ENCODE results near the gene TMEM170A.

TMEM170A gene

DNA sequence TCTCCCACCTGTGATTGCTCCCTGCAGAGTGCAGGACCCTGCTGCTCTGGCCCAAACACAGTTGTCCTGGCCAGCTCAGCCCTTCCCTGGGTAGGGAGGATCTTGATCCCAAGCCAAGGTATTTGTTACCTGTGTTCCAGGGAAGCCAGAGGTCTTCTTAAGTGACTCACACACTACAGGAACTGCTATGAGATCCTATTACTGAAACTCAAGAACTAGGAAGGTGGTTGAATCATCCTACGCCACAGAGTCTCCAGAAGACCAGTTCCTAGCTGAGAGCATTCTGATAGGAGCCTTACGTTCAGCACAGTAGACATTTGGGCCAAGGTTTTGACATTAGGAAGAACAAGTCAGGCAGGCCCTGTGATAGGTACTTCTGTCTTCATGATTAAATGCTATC, 18.7 kb upstream of the TMEM170A start:
- ChIA-PET POLR2A (no interaction called here), CTCF (interaction anchor here (1.2 to 3.4 kb wide), 2 partner anchors 12 to 18 kb away, joined by 3 to 22 read pairs; no protein-coding TSS in a partner anchor)
- DNase-seq (ENCODE audit: low read depth, low spot score): no peak
- H3K4me3 ChIP-seq (ENCODE audit: low read depth, low read length): no peak overlapping the region
- TF ChIP-seq, protein P1, sequence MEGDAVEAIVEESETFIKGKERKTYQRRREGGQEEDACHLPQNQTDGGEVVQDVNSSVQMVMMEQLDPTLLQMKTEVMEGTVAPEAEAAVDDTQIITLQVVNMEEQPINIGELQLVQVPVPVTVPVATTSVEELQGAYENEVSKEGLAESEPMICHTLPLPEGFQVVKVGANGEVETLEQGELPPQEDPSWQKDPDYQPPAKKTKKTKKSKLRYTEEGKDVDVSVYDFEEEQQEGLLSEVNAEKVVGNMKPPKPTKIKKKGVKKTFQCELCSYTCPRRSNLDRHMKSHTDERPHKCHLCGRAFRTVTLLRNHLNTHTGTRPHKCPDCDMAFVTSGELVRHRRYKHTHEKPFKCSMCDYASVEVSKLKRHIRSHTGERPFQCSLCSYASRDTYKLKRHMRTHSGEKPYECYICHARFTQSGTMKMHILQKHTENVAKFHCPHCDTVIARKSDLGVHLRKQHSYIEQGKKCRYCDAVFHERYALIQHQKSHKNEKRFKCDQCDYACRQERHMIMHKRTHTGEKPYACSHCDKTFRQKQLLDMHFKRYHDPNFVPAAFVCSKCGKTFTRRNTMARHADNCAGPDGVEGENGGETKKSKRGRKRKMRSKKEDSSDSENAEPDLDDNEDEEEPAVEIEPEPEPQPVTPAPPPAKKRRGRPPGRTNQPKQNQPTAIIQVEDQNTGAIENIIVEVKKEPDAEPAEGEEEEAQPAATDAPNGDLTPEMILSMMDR (IDR thresholded peaks at IDR 0.05; ENCODE audit: insufficient read depth, low read length, missing control alignments): no peak

DNA sequence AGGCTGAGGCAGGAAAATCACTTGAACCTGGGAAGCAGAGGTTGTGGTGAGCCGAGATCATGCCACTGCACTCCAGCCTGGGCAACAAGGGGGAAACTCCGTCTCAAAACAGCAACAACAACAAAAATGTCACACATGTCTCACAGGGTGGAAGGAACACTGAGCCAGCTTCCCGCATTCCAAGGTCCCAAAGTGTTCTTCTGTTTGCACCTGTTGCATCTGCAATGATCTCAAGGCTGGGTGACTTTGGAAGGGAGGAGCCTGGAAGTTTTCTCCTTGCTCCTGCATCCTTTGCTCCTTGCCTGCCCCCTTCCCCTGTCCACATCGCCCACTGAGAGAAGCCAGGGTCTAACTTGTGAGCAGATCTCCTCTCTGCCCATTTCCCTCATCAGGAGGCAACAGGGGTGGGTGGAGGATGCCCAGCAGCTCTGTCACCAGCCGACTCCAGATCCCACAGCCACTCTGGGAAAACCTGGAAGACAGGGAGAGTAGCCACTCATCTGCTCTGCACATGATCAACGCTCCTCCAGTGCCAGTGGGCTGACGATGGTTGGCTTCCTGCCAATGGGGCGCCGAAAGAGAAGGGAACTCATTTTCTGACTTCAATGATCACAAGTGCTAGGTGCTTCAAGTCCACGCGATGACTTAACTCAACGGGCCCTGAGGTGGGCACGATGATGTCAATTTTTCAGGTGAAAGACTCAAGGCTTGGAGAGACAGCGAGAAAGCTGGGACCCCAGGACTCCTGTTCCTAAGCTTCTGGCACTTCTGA, 18.1 kb upstream of the TMEM170A start:
- H3K4me3 ChIP-seq (ENCODE audit: low read depth, low read length): no peak overlapping the region
- DNase-seq (ENCODE audit: low read depth, low spot score): no peak
- POLR2A ChIA-PET: no interaction called here
- TF ChIP-seq, protein P1 (IDR thresholded peaks at IDR 0.05; ENCODE audit: insufficient read depth, low read length, missing control alignments): no peak
- CTCF ChIA-PET: interaction anchor here (1.2 to 3.4 kb wide), 2 partner anchors 11 to 18 kb away, joined by 3 to 22 read pairs; no protein-coding TSS in a partner anchor

DNA sequence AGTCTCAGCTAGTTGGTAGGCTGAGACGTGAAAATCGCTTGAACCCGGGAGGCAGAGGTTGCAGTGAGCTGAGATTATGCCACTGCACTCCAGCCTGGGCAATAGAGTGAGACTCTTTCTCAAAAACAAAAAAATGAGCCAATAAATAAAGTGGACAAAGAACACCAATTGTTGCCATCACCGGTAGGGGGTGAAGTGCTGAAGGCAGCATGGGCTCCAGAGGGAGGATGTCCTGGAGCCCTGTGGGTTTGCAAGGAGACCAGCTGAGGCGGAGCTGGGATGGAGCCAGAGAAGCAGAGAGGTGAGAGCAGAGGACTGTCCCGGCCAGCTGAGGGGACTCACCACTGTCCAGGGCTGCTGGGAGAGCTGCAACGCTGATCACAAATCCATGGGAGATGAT, 17.0 kb upstream of the TMEM170A start:
- TF ChIP-seq, protein P1 (IDR thresholded peaks at IDR 0.05; ENCODE audit: insufficient read depth, low read length, missing control alignments): no peak
- POLR2A ChIA-PET: no interaction called here
- CTCF ChIA-PET: interaction anchor here (0.9 kb wide), 1 partner anchor 16 kb away, joined by 5 read pairs; no protein-coding TSS in a partner anchor
- no peak for DNase-seq (ENCODE audit: low read depth, low spot score)
- no peak overlapping the region for H3K4me3 ChIP-seq (ENCODE audit: low read depth, low read length)

DNA sequence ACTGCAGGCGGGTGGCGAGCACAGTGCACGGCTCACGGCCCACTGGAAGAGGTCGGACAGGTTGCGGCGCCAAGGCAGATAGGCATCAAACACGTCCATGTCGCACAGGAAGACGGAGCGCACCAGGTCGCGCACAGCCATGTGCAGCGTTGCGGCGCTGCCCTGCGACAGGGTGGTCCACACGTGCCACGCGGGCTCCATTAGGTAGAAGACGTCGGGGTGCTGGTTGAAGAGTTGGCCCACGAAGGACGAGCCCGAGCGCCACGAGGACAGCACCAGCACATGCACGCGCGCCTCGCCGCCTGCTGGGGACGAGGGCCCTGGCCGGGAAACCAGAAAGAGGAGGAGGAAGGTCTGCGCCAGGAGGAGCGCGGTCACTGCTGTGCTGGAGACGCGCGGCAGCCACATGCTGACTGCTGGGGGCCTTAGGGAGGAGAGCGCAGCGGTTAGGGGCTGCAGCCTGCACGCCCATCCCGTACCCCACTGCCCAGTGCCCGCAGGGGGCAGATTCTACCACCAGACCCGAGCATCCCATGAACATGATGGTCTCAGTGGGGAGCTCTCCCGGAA, 15.0 kb upstream of the TMEM170A start:
- ChIA-PET POLR2A (no interaction called here), CTCF (interaction anchor here (0.6 kb wide), 1 partner anchor 8 kb away, joined by 3 read pairs; no protein-coding TSS in a partner anchor)
- no peak for DNase-seq (ENCODE audit: low read depth, low spot score)
- H3K4me3 ChIP-seq (ENCODE audit: low read depth, low read length): no peak overlapping the region
- TF ChIP-seq, protein P1 (IDR thresholded peaks at IDR 0.05; ENCODE audit: insufficient read depth, low read length, missing control alignments): no peak

DNA sequence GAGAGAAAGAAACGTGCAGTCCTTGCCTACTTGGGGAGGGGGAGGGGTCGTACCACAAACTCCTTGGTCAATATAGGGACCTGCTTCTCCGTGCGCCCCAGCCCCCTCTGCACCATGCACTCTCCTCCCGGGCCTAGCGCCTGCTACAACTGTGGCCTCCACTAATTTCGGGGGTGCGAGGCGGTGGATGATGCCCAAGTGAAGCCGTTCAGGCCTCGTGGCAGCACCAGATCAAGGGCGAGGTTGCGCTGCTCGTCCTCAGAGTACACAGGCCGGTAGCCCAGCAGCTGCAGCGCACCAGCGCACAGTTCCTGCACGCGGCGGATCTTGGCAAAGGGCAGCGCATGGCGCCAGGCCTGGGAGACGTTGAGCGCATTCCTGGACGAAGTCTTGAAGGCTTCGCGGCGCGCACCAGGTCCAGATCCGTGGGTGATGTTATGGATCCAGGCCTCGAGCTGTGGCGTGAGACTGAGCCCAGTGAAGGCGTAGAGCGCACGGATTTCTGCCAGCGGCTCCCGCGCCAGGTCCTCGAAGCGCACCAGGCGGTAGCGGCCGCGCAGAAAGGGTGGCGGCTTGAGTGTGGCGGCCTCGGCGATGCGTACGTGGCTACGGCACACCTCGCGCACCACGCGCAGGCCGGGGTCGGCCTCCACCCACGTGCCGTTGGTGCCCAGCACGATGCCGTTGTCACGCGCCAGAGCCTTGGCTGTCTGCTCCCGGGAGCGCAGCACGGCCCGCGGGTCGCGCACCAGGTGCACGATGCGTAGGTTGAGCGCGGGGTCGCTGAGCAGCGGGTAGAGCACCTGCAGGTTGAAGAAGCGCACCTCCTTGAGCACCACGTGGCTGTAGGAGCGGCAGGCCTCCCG, 14.2 kb upstream of the TMEM170A start:
- CTCF ChIA-PET: interaction anchor here (1.4 to 6.7 kb wide), 2 partner anchors 13 to 280 kb away, joined by 4 to 65 read pairs; partner anchors contain the start of gene TMEM170A
- POLR2A ChIA-PET: no interaction called here
- no peak for DNase-seq (ENCODE audit: low read depth, low spot score)
- TF ChIP-seq, protein P1 (IDR thresholded peaks at IDR 0.05; ENCODE audit: insufficient read depth, low read length, missing control alignments): no peak
- H3K4me3 ChIP-seq (ENCODE audit: low read depth, low read length): no peak overlapping the region
